Stimulated activated CD4-positive, alpha-beta T cell treated with anti-CD3 and anti-CD28 coated beads, Interleukin-2, amount 100 ng/mL, for 24 hours (primary cell): ENCODE data around the gene COBL.

Experiments
- DNase-seq, 2 donors: peaks; one replicate each; pipeline ENCODE4 v3.0.0-alpha.2; 2020

COBL gene

GRCh38 chr7:51316666-51317581, at the start of gene COBL:
COBL (minus strand) TSS chr7:51316809; CDS start chr7:51316633, 176 bp downstream.
- DNase-seq: peak in 1 of 2 donors; percentile 17

- DNase-seq: no peak
These were observed 49.6 kb upstream of the COBL start for GRCh38 chr7:51366172-51366728.

GRCh38 chr7:51357821-51358220, 41.2 kb upstream of the COBL start:
- no peak for DNase-seq

- DNase-seq: no peak
These were observed 40.4 kb upstream of the COBL start for GRCh38 chr7:51356849-51357516.

- DNase-seq: no peak
These were observed 38.3 kb upstream of the COBL start for GRCh38 chr7:51354897-51355296.

GRCh38 chr7:51354434-51354833, 37.8 kb upstream of the COBL start:
- no peak for DNase-seq

- no peak for DNase-seq
These were observed 35.8 kb upstream of the COBL start for GRCh38 chr7:51352174-51353100.

- DNase-seq: no peak
These were observed 35.1 kb upstream of the COBL start for GRCh38 chr7:51351661-51352060.

GRCh38 chr7:51350546-51350896, 33.9 kb upstream of the COBL start:
- no peak for DNase-seq

GRCh38 chr7:51349820-51350545, 33.4 kb upstream of the COBL start:
- DNase-seq: no peak

GRCh38 chr7:51346126-51346525, 29.5 kb upstream of the COBL start:
- no peak for DNase-seq

- no peak for DNase-seq
These were observed 28.0 kb upstream of the COBL start for GRCh38 chr7:51344406-51345138.

- no peak for DNase-seq
These were observed 24.3 kb upstream of the COBL start for GRCh38 chr7:51340936-51341335.

GRCh38 chr7:51340029-51340838, 23.6 kb upstream of the COBL start:
- no peak for DNase-seq

- no peak for DNase-seq
These were observed 18.4 kb upstream of the COBL start for GRCh38 chr7:51335057-51335456.

GRCh38 chr7:51329696-51330263, 13.2 kb upstream of the COBL start:
- no peak for DNase-seq

GRCh38 chr7:51328351-51328801, 11.8 kb upstream of the COBL start:
- no peak for DNase-seq

GRCh38 chr7:51327287-51327717, 10.7 kb upstream of the COBL start:
- no peak for DNase-seq

- DNase-seq: no peak
These were observed 10.2 kb upstream of the COBL start for GRCh38 chr7:51326656-51327286.
